BJ (cell line): Measurements from ENCODE around the gene PLK1. TPM values are rescaled to one million over a fixed set of nuclear protein-coding genes. Genes with fewer than 3 reads are reported as not detected.

Experiments
- CTCF ChIA-PET: fragments of 350-600 bp; formaldehyde crosslinking; extraction: SDS; loops from one replicate; lab custom pipeline; 2021; ENCODE audit warnings: antibody characterized with exemption, inconsistent platforms; lab: Yijun Ruan, JAX
- POLR2A ChIA-PET: fragments of 300-600 bp; sonication (Branson Sonifier 250); formaldehyde crosslinking; extraction: SDS; loops from one replicate; lab custom pipeline; 2021; ENCODE audit warnings: antibody characterized with exemption; lab: Charles Lee
- DNase-seq: peaks from one replicate; pipeline ENCODE4 v3.0.0-alpha.2; 2011; ENCODE audit warnings: low read depth
- H3K27me3 ChIP-seq: 2 replicates; pipeline ENCODE4 v1.6.0; 2011; ENCODE audit warnings: low read length; ENCODE audit not compliant: control insufficient read depth, insufficient read depth
- H3K36me3 ChIP-seq: 2 replicates; pipeline ENCODE4 v1.5.1; 2011; ENCODE audit warnings: low read length; ENCODE audit not compliant: control insufficient read depth, insufficient read depth
- H3K4me3 ChIP-seq: 2 replicates; pipeline ENCODE4 v1.5.1; 2011; ENCODE audit warnings: low read depth, mild to moderate bottlenecking, control low read depth, low read length
- CTCF ChIP-seq: IDR thresholded peaks from 2 replicates; pipeline ENCODE4 v1.5.1; 2011; ENCODE audit warnings: low read depth, mild to moderate bottlenecking, control low read depth, inconsistent platforms, low read length, moderate library complexity; ENCODE audit not compliant: insufficient read depth
- polyA plus RNA-seq: library from polyadenylated mRNA; depleted of rRNA; stranded (reverse); fragments of >200 nt; gene quantifications from 2 replicates; pipeline ENCODE4 v1.2.3, GENCODE V29; 2011

The PLK1 gene
- polyA plus RNA-seq, 1 experiment = 54.0 TPM

DNA sequence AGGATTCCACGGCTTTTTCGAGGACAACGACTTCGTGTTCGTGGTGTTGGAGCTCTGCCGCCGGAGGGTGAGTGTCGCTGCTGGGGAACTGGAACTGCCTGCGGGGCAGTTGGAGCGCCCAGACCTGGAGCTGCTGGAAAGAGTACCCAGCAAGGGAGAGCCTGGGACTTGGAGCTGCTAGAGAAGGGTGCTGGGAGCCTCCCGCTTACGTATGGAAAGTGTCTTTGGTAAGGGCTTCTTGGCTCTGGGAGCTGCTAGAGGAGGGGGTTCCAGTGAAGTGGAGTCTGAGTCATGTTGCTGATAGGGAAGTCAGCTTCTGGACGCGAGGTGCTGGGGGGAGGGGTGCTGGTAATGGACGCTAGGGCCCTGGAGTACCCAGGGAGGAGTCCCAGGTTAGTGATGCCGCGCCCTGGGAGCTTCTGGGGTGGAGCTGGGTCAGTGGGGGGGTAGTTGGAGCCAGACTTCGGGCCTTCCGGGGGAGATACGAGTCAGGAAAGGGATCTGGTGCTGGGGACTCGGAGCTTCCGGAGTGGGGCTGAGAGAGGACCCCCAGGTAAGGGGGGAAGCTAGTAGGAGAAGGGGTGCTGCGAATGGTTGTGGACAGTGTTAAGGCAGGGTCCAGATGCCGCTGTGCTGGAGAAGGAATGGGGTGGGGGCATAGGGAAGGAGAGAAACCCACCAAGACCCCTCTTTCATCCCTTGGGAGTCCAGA is 741 bp downstream of the PLK1 start:
- ChIA-PET POLR2A (no interaction called here), CTCF (interaction anchor here (0.8 to 2.3 kb wide), 3 partner anchors 11 to 48 kb away, joined by 3 to 12 read pairs (median 3); no protein-coding TSS in a partner anchor)
- H3K4me3 ChIP-seq = peak overlapping the region; percentile 50
- TF ChIP-seq CTCF = no peak
- no peak for DNase-seq
- no peaks in the 10 kb centered on the region for H3K27me3 ChIP-seq
- H3K36me3 ChIP-seq = peaks cover 3% of the 10 kb centered on the region; the same call in 1 of the 2 replicates

- TF ChIP-seq CTCF = no peak
- no peaks in the 10 kb centered on the region for H3K27me3 ChIP-seq
- peak overlapping the region; percentile 50 for H3K4me3 ChIP-seq
- peaks cover 3% of the 10 kb centered on the region; the same call in 1 of the 2 replicates for H3K36me3 ChIP-seq
- no peak for DNase-seq
- ChIA-PET CTCF (interaction anchor here (0.8 to 2.3 kb wide), 2 partner anchors 12 to 14 kb away, joined by 3 to 12 read pairs; no protein-coding TSS in a partner anchor), POLR2A (no interaction called here)
These were observed 1.3 kb downstream of the PLK1 start for GRCh38 chr16:23679986-23680336.

GRCh38 chr16:23682181-23682580 is 3.5 kb downstream of the PLK1 start:
- Histone ChIP-seq H3K4me3 (no peak overlapping the region), H3K36me3 (peaks cover 3% of the 10 kb centered on the region; the same call in 1 of the 2 replicates), H3K27me3 (no peaks in the 10 kb centered on the region)
- CTCF ChIA-PET = no interaction called here
- no peak for TF ChIP-seq CTCF
- no peak for DNase-seq
- POLR2A ChIA-PET = no interaction called here

DNA sequence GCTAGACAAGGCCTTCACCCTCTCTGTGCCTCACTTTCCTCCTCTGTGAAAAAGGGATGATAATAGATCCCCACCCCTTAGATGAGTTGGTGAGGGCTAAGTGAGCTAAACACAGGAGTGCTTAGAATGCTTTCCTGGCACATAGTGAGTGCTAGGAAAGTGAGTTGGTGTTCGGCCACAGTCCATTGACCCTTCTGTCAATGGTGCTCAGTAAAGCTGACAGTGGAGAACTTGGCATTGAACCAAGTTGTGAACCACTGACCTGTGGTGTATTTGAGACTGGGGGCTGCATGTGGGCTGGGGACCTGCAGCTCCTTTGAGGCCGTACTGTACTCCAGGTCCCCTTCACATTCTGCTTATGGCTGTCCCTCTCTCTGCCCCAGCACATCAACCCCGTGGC is 4.8 kb downstream of the PLK1 start:
- peaks cover 7% of the 10 kb centered on the region; the same call in 1 of the 2 replicates for H3K36me3 ChIP-seq
- CTCF ChIA-PET = no interaction called here
- TF ChIP-seq CTCF = no peak
- no peak overlapping the region for H3K4me3 ChIP-seq
- no peaks in the 10 kb centered on the region for H3K27me3 ChIP-seq
- POLR2A ChIA-PET = no interaction called here
- no peak for DNase-seq

DNA sequence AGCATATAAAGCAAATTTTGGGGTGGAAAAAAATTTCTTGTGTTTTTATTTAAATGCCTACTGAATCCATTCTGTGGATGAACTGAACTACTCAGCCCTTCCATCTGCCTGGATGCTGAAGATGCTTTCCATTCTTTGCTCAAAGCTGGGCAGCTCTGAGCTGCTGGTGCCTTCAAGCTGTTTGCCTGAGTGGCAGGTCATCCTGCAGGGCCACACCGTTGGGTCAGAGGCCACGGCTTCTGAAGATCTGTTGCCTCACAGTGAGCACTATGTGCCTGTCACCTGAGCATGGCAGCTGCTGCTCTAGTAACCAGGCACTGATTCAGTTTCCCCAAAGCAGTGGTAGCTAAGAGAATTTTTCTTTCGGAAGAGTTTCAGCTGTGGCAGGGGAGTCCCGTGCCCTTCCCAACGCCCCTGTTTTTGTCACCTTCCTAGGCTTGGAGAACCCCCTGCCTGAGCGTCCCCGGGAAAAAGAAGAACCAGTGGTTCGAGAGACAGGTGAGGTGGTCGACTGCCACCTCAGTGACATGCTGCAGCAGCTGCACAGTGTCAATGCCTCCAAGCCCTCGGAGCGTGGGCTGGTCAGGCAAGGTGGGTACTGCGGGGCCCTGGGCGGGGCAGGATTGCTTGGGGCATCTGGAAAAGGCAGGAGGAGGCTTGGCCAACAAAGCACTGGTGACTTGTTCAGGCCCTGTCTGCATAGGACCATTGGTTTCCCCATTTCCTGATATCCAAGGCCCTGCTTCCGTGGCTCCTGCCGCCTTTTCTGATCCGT is 8.5 kb downstream of the PLK1 start:
- Histone ChIP-seq H3K4me3 (no peak overlapping the region), H3K27me3 (no peaks in the 10 kb centered on the region), H3K36me3 (peaks cover 27% of the 10 kb centered on the region)
- DNase-seq = no peak
- ChIA-PET CTCF (no interaction called here), POLR2A (no interaction called here)
- TF ChIP-seq CTCF = no peak
